ENCODE results near the gene CHST7.
"Not testable (repeated sequence)": the region's sequence is repeated elsewhere in the genome, so short reads cannot be mapped to it uniquely, and the experiment has no call there.

Gene CHST7

DNA sequence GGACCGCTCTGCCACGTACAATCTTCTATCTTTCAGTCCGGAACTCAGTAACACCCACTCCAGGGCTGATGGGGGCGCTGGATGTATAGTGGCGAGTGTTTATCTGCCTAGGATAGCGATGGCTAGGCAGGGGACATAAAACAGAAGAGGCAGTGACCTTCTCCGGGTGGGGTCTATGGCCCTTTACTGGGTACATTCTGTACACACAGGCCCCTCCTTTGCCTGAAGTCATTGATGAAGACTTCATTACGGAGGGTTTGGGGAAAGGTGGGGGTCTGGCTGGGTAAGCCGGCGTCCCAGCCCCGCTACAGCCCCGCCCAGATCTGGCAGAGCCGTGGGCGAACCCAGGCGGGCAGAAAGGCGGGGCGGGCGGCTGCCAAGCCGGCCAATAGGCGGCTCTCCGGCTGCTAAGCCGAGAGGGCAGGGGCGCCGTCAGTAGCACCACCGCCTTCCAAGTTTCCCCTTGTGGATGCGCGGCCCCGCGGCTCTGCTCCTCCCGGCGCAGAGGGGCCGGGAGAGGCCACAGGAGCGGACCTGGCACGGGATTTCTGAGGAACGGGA, at the start of gene CHST7:
TSS of gene CHST7 (plus strand) at position 435 of the 561 bp plus-strand sequence. CDS start 167 bp downstream, outside the sequence.
- peak; percentile 14 for DNase-seq

DNA sequence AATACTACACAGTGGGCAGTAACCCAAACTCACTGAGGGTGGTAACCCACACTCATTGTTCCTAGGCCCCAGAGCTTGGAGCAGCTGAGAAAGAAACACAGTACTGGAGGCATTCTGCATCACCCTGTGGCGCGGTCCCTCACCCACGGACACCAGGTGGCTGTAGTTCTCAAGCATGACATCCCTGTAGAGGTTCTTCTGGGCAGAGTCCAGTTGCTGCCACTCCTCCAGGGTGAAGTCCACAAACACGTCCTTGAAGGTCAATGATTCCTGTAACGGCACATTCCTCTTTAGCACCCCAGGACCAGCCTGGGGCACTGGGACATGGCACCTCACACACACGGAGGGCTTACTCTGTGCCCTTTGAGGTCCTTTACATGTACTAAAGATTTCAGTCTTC, 44.9 kb upstream of the CHST7 start:
- DNase-seq, result not testable (repeated sequence)

GRCh38 chrX:46529740-46530403, 43.7 kb upstream of the CHST7 start:
- not testable (repeated sequence) for DNase-seq

DNA sequence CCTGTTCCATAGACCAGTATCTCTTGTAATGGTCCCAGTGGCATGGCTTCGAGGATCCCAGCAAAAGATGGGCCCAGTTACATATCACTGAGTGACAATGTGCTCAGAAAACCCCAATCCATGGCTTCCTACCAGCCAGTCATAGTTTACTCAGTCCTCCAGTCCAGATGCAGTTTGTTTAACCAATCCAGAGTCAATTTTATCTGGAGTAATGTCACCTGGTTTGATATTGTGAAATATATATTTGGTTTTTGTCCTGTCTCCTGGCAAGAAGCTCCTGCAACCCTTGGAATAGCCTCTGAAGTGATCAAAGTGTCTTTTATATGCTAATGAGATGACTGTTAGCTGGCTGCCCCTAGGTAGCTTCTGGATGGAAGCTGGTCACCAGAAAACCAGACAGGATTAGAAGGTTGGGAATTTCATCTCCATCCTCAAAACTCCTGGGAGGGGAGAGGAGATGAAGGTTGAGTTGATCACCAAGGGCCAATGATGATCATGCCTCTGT, 43.1 kb upstream of the CHST7 start:
- not testable (repeated sequence) for DNase-seq

- no peak for DNase-seq
Observed at GRCh38 chrX:46531442-46531841, 42.1 kb upstream of the CHST7 start.

- no peak for DNase-seq
Observed at GRCh38 chrX:46543441-46543840, 30.1 kb upstream of the CHST7 start.

DNA sequence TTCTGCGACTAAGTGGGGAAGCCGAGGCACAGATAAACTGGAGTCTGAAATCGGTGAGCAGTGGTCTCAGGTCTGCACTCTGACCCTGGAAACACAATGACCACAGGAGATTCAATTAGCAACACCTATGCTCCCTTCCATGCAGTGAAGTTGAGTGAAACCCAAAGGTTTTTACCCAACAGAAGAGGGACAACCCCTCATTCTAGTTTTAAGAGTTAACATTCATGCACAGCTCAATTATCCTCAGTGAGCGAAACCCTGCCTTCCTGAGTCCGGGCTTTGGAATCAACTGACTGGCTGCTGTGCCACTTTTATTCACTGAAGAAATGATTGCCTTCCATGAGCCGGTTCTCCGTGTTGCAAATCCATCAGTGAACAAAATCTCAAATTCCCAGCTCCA, 29.0 kb upstream of the CHST7 start:
- not testable (repeated sequence) for DNase-seq

GRCh38 chrX:46545111-46546005, 28.2 kb upstream of the CHST7 start, which contains the start of gene ZNF674:
TSS of gene ZNF674 (minus strand) at chrX:46545421. CDS start at chrX:46542087, 3,334 bp downstream.
- peak; percentile 68 for DNase-seq

DNA sequence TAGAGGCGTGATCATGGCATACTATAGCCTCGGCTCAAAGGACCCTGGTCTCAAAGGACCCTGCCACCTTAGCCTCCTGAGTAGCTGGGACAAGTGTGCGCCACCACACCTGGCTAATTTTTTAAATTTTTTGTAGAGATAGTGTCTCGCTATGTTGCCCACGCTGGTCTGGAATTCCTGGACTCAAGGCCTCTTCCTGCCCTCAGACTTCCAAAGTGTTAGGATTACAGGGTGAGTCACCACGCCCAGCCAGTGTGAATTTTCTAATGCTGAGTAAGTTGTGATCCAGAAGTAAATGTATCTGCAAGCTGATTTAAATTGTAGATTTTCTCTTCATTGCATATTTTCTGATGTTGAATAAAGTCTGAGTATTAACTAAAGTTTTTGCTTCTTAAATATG, 25.7 kb upstream of the CHST7 start:
- peak; percentile 35 for DNase-seq

GRCh38 chrX:46549914-46550313, 23.7 kb upstream of the CHST7 start:
- DNase-seq, result no peak

DNA sequence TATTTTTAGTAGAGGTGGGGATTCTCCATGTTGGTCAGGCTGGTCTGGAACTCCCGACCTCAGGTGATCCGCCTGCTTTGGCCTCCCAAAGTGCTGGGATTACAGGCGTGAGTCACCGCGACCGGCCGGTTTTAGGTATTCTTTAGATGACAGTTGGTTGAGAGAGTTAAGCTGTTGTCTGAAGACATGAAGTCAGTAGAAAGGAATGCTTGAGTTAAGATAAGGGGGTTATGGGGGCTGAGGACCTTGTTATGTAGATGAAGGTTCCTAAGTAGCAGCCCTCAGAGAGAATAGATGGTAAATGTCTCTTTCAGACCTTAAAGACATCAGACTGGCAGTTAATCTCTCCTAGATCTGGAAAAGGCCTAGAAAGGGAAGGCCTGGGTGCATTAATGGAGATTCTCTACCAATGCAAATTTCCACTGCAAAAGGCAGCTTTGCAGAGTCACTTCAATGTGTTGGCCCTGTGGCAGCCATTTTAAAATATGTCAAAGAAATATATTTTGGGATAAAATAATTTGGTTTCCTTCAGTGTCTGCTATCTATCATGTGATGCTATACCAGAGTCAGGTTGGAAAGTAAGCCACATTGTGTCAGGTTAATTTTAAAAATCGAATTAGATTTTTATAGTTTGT, 22.0 kb upstream of the CHST7 start:
- peak; percentile 1 for DNase-seq

DNA sequence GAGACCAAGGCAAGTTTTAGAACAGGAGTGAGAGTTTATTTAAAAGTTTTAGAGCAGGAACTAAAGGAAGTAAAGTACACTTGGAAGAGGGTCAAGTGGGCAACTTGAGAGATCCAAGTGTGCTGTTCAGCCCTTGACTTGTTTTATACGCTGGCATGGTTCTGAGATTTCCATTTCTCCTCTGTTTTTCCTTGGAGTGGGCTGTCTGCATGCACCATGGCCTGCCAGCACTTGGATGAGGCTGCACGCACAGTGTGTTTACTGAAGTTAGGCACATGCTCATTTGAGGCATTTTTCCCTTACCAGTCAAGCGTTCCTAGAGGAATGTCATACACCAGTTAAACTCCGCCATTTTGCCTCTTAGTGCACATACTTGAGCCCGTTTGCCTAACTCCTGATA, 19.6 kb upstream of the CHST7 start:
- no peak for DNase-seq

DNA sequence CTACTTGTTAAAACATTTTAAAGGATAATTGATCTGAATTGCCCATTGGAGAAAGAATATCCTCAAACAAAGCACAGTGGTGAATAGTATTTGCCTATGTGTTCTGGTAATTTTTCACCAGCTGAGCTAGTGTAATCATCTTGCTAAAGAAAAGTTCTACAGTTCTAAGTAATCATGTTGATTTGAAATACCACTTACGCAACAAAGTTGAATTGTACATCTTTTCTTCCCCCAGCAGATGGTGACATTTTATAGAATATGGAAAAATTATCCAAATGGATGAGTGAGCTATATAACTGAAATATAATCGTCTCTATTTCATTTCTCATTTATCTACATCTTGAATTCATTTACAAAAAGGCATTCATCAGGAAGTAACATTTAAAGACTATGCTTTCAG, 18.6 kb upstream of the CHST7 start:
- DNase-seq, result no peak

- DNase-seq, result no peak
Observed at GRCh38 chrX:46559062-46559461, 14.5 kb upstream of the CHST7 start.

GRCh38 chrX:46561824-46562657, 11.5 kb upstream of the CHST7 start:
- no peak for DNase-seq

- DNase-seq, result no peak
Observed at GRCh38 chrX:46567388-46567787, 6.2 kb upstream of the CHST7 start.

DNA sequence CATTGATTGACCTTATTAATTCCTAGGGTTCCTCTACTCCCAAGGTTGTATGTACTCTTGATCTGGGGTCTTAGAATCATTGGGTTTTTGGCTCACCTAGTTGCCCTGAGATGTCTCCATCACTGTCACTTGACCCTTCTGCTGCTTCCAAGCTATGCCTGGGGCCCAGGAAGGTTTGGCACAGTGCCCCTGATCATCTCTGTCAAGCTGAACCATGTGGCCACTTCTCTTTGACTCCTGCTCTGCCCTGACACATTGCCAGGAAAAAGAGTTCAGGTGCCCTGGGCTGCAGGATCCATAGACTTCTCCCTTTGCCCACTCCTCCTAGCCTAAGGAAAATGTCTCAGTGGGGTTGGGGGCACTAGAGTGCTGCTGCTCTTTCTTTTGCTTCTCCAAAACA, 3.9 kb upstream of the CHST7 start:
- DNase-seq, result no peak

DNA sequence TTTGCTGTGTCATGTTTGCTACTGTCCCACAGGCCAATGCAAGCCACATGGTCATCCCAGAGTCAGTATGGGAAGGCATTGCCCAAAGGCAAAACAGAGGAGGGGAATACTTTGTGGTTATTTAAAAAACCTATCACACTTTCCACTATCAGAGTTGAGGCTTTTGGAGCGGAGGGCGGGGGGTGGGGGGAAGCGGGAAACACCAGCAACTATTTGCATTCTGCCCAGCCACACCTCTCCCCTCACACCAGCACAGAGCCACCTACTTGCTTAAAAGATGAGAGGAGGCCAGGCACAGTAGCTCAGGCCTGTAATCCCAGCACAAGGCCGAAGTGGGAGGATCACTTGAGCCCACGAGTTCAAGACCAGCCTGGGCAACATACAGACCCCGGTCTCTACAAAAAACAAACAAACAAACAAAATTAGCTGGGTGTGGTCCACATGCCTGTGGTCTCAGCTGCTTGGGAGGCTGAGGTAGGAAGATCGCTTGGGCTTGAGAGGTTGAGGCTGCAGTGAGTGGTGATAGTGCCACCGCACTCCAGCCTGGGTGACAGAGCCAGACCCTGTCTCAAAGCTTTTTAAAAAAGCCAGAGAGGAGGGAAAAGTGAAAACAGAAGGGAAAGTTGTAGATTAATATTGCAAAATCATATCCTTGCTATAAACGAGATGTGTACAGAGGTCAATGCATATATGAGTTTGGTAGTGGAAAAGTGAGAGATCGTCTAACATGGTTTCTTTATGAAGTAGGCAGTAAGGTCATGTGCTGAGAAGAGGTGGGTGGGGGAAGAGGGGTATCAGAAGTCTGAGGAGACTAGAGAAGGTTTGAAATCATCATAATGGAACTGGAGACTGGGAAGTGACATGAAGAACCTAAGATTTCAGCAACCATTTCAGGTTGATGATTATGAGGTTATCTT, 1.9 kb upstream of the CHST7 start:
- DNase-seq, result no peak

DNA sequence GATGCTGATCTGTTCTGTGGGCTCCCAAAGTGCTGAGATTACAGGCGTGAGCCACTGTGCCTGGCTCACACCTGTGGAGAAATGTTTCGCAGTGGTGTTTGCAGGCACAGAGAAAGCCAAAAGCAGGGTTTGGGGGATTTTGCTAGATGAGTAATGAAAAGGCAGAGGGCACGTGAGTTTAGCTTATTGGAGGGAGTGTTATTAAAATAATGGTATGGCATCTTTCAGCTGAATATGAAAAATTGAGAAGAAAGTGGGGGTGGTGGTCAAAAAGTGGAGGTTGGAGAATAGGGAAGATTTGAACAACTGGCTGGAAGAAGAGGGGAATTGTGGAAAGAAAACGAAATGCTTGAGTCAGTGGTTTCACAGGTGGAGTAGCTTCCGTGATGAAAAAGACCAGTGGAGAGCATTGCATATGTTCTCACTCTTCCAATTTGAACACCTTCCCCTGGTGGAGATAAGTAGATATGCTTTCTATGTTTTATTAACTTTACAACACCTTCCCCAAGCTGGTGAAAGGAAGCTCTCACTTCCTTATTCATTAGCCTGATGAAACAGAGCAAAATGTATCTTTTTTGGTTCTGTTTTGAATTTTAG, 1.1 kb upstream of the CHST7 start:
- DNase-seq, result no peak
